MM.1S (cell line): ENCODE data around the gene COL28A1.

Source experiments
- EZH2 ChIP-seq: fragments of 300-600 bp; sonication (generic); optimal IDR thresholded peaks from 2 replicates; pipeline ENCODE3; 2017; ENCODE audit warnings: low read depth, mild to moderate bottlenecking, antibody characterized with exemption, low read length, mixed read lengths
- TF ChIP-seq, protein P1 (sequence below): fragments of 300-600 bp; sonication (generic); IDR thresholded peaks from 2 replicates; pipeline ENCODE4 v1.5.1; 2016; ENCODE audit warnings: antibody characterized with exemption, low read length, mixed read lengths

DNA sequence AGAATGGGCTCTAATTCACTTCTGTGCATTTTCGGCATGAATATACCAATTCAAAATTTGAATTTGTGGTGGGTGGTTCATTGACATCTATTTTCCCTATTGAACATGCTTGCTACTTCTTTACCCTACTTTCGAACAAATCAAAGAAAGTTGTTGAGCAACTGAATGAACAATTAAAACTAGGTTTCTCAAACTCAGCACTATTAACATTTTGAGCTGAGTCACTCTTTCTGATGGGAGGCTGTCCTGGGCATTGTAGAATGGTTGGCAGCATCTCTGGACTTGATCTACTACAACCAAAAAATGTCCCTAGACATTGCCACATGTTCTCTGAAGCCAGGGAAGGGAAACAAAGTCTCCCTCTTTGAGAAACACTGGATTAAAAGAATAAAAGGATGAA lies 116.7 kb downstream of the COL28A1 start:
- TF ChIP-seq, protein P1, sequence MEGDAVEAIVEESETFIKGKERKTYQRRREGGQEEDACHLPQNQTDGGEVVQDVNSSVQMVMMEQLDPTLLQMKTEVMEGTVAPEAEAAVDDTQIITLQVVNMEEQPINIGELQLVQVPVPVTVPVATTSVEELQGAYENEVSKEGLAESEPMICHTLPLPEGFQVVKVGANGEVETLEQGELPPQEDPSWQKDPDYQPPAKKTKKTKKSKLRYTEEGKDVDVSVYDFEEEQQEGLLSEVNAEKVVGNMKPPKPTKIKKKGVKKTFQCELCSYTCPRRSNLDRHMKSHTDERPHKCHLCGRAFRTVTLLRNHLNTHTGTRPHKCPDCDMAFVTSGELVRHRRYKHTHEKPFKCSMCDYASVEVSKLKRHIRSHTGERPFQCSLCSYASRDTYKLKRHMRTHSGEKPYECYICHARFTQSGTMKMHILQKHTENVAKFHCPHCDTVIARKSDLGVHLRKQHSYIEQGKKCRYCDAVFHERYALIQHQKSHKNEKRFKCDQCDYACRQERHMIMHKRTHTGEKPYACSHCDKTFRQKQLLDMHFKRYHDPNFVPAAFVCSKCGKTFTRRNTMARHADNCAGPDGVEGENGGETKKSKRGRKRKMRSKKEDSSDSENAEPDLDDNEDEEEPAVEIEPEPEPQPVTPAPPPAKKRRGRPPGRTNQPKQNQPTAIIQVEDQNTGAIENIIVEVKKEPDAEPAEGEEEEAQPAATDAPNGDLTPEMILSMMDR: no peak
- no peak for TF ChIP-seq EZH2
